NCI-H524 (cell line): ENCODE results near the gene AATK.

Experiments
- DNase-seq, 2 experiments: peaks; one replicate each; lab custom pipeline; 2025; lab: John Stamatoyannopoulos, UW

The AATK gene

GRCh38 chr17:81196505-81197408, 30.7 kb upstream of the AATK start:
- DNase-seq, result no peak

GRCh38 chr17:81195941-81196495, 30.0 kb upstream of the AATK start:
- no peak for DNase-seq

- no peak for DNase-seq
Measured at GRCh38 chr17:81194941-81195901, 29.2 kb upstream of the AATK start.

GRCh38 chr17:81194225-81194760, 28.3 kb upstream of the AATK start:
- DNase-seq, result no peak

- DNase-seq, result no peak
Measured at GRCh38 chr17:81193470-81194224, 27.6 kb upstream of the AATK start.

GRCh38 chr17:81193051-81193410, 27.0 kb upstream of the AATK start:
- no peak for DNase-seq

- DNase-seq, result no peak
Measured at GRCh38 chr17:81192386-81193050, 26.5 kb upstream of the AATK start.

- DNase-seq, result no peak
Measured at GRCh38 chr17:81191646-81192045, 25.6 kb upstream of the AATK start.

- no peak for DNase-seq
Measured at GRCh38 chr17:81191116-81191515, 25.1 kb upstream of the AATK start.

- DNase-seq, result no peak
Measured at GRCh38 chr17:81190591-81190990, 24.6 kb upstream of the AATK start.

GRCh38 chr17:81189670-81190530, 23.9 kb upstream of the AATK start:
- DNase-seq, result peak in 1 of 2 experiments; percentile 52

- no peak for DNase-seq
Measured at GRCh38 chr17:81189016-81189415, 23.0 kb upstream of the AATK start.

- DNase-seq, result no peak
Measured at GRCh38 chr17:81188491-81188840, 22.4 kb upstream of the AATK start.

GRCh38 chr17:81187586-81188490, 21.8 kb upstream of the AATK start:
- DNase-seq, result no peak

- DNase-seq, result no peak
Measured at GRCh38 chr17:81187120-81187519, 21.1 kb upstream of the AATK start.

GRCh38 chr17:81186203-81186602, 20.2 kb upstream of the AATK start:
- no peak for DNase-seq

- peak in 1 of 2 experiments; percentile 56 for DNase-seq
Measured at GRCh38 chr17:81184555-81184954, 18.5 kb upstream of the AATK start.

- DNase-seq, result no peak
Measured at GRCh38 chr17:81183807-81184206, 17.8 kb upstream of the AATK start.

GRCh38 chr17:81183316-81183715, 17.3 kb upstream of the AATK start:
- no peak for DNase-seq
